Dermis blood vessel endothelial cell (primary cell): ENCODE measurements around the gene SFXN1. TPM values are rescaled to one million over a fixed set of nuclear protein-coding genes. Genes with fewer than 3 reads are reported as not detected.
"Not testable (repeated sequence)": the region's sequence is repeated elsewhere in the genome, so short reads cannot be mapped to it uniquely, and the experiment has no call there.

ENCODE experiments used
- DNase-seq: peaks from one replicate; pipeline ENCODE4 v3.0.0; 2010
- total RNA-seq: library from RNA; depleted of rRNA; stranded (reverse); fragments of >200 nt; gene quantifications from 2 replicates; pipeline ENCODE4 v1.2.3, GENCODE V29; 2014

SFXN1 gene, protein sequence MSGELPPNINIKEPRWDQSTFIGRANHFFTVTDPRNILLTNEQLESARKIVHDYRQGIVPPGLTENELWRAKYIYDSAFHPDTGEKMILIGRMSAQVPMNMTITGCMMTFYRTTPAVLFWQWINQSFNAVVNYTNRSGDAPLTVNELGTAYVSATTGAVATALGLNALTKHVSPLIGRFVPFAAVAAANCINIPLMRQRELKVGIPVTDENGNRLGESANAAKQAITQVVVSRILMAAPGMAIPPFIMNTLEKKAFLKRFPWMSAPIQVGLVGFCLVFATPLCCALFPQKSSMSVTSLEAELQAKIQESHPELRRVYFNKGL
- total RNA-seq = 109 and 176 TPM in 2 replicates

DNA sequence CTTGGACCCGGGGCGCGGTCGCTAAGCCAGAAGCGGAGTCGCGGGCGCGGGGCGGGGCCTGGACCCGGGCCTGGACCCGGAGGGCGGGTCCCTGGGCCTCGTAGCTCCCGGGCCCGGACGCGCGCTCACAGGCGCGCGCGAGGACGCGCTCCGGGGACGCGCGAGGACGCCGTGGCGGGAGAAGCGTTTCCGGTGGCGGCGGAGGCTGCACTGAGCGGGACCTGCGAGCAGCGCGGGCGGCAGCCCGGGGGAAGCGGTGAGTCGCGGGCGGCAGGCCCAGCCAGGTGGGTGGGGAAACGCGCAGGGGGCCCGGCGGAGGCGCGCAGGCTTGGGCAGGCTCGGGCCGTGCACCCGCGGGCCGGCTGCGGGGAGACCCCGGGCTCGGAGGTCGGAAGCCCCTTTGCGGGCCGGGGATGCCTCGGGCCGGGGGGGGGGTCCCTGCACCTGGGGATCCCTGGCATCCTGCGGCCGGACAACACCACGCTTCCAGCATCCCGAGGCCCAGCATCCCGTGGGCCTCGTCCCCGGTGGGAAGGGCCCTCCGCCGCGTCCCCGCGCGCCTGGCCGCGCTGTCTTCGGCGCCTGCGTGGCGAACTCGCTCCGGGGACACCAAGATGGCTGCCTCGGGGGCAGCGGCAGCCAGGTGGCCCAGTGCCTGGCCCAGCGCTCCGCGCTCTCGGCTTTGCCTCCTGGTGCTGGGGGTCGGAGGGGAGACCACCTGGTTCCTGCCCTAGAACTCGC, at the start of gene SFXN1:
TSS of gene SFXN1 (plus strand) at position 177 of the 741 bp plus-strand sequence. CDS start 13,544 bp downstream, outside the sequence.
- DNase-seq = peak; percentile 77

DNA sequence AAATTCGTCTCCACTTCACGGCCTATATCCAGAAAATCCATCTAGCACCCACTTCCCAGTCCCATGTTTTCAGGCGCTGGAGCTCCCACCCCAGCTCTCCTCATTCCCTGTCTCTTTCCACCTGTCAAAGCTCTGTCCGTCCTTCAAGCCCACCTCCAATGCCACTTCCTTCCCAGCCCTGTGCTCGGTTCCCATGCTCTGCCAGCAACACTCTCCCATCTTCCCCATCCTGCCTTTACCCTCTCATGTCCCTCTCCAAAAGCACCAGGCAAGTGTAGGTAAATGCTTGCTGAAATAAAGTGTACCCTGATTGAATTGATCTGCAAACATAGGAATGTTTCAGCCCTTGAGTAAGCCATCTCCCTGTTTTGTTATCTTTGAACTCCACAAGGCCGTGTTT, 43.6 kb upstream of the SFXN1 start:
- no peak for DNase-seq

DNA sequence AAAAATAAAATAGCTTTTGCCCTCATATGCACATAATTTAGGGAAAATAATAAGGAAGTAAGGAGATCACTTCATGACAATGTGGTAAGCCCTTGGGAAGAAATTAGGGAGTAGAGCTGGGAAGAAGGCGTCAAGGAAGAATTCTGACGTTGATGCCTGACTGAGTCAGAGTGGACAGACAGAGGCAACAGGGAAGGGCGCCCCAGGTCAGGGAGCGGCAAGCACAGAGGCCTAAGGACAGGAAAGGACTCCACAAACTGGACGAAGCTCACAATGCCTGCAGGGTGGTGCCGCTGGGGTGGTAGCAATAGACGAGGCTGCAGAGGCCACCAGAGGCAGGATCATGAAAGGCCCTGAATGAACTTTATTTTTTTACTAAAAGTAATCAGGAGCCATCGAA, 42.0 kb upstream of the SFXN1 start:
- DNase-seq = no peak

DNA sequence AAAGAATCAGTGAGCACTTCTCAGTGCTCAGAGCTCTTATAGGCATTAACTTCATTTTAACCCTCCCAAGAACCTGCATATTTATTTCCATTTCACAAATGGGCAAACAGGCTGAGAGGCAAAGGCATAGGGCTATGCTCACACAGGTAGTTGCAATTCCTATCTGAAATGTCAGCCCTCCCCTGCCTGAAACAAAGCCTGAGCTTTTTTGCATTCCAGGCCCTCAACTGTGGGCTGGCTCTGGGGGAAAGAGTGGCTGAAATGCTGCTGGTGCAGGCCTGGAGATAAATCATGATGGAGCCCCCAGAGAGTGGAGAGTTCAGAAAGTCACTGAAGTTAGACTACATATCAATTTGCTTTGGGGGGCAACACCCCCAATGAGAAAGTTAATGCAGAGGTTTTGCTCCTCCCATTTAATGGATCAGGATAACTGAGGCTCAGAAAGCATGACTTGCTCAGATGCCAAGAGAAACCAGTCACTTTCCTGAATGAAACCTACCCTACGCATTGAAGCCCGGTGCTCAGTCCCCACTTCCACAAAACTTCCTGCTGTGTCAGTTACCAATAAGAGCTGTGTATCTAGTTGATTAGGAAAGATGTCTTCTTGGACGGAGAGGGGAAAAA, 40.0 kb upstream of the SFXN1 start:
- DNase-seq = no peak

DNA sequence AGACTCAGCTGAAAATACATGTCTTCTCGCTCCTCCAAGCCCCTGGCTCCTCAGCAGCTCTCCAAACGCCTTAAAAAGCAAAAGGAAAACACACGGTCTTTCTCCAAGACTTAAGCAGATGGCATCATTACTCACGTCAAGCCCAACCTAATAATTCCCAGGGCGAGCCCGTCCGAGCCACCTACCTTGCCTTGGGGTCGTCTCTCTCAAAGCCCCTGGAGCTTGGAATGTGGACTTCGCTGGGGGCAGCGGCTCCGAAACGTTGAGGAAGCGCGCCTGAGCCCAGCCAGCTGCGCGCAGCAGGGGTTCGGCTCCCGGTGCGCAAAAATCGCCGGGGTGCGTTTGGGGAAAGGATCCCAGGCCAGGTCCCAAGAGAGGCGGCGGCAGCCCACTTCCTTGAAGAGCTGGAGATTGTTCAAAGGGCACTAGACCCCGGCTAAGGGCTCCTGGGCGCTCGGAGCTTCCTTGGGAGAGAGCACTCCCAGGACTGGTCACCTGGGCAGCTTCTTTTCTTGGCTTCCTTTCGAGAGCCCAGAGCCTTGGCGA, 34.8 kb upstream of the SFXN1 start:
- no peak for DNase-seq

DNA sequence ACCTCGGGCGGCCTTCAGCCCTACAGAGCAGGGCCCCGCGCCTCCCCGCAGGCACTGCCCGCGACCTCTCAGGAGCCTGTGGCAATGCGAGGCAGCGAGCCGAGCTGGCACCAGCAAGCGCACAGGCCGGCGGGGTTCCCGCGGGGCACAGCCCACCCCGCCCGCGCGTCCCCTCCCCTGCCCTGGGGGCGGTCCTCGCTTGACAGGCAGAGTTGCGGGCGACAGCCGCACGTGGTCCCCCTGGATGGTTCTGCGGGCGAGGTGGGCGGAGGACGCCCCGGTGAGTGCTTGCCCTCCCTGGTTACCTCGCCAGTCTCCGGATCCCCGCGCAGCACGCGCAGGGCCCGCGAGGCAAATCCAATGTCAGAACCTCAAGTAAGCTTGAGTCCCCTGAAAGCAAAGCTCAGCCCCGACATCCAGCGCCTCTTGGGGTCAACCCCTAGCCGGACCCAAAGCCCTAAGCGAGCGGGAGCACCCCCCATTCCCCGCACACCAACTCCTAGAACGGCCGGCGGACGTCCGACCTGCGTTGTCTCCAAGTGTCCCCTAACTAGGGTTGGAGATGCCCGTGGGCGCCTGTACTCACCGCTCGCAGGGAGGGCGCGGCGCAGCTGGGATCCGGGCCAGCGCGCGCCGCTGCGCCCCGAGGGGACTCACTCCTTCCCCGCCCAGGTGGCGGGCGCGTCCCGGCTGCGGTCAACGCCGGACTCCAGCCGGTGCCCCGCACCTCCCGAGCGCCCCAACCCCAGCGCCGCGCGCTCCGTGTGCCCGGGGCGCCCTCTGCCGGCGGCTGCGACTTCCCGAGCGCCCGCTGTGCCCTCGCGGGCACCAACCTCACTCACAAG, 34.1 kb upstream of the SFXN1 start, which contains the start of gene DRD1:
TSS of gene DRD1 (minus strand) at position 123 of the 845 bp plus-strand sequence. CDS start 1,083 bp downstream, outside the sequence.
- DNase-seq = peak; percentile 47

DNA sequence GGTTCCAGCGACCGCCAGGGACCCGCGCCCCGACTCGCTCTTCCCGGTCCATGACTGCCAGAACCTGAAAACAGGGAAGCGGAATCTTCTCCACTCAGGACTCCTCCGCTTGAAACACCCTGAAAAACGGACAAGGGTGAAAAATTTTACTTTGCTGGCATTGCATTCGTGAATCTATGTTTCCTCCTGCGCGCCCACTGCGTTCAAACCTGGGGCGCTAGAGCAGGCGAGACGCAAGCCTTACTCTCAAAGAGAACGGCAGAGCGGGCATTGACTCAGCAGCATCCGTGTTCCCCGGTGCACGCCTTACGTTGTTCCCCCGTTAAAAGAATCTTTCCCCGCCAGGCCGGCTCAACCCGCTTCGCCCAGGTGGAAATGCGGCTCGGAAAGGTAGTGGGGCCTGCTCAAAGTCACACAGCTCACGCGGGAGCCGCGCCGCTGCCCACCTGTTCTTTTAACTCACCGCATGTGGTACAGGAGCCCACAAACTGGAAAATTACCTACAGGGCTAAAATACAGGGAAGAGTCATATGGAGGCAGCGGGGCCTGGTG, 33.4 kb upstream of the SFXN1 start:
- DNase-seq = no peak

DNA sequence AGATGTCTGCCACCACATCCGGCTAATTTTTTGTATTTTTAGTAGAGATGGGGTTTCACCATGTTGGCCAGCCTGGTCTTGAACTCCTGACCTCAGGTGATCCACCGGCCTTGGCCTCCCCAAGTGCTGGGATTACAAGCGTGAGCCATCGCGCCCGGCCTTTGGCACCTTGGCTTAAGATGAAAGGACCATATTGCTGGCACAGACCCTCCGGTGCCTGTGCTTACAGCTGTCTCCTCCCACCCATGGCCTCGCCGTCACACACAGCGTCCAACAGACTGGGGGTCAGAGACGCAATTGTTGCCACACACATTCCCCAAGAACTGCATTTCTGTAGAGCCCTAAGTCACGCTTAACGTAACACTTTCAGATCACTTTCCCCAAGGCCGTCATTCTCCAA, 32.0 kb upstream of the SFXN1 start:
- not testable (repeated sequence) for DNase-seq

DNA sequence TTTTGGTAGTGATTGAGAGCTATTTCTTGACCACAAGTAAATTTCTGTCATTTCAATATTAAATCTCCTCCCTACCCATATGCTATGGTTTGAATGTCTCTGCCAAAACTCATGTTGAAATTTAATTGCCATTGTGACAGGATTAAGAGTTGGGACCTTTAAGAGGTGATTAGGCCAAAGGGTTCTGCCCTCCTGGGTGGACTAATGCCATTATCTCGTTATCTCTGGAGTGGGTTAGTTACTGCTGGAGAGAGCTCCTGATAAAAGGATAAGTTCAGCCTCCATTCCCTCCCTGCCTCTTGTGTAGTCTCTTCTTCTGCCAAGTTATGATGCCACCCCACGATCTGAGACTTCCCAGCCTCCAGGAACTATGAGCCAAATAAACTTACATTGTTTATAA, 30.8 kb upstream of the SFXN1 start:
- DNase-seq = no peak

DNA sequence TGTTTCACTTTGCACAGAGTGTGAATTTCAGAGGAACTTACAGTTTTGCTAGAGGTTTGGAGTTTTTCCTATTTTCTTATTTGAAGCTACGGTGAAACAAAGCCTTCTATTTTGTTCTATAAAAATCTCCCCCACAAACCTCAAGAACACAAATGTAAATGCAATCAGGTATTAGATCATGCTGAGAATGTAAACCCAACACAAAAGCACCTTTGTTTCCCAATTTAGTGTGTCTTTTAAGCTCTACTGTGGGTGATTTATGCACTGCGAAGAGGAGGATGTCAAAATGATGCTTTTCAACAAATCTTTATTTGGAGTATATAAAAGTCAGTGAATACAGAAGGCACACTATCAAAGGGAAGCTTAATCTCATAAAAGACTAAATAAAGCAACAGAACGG, 30.1 kb upstream of the SFXN1 start:
- DNase-seq = no peak

DNA sequence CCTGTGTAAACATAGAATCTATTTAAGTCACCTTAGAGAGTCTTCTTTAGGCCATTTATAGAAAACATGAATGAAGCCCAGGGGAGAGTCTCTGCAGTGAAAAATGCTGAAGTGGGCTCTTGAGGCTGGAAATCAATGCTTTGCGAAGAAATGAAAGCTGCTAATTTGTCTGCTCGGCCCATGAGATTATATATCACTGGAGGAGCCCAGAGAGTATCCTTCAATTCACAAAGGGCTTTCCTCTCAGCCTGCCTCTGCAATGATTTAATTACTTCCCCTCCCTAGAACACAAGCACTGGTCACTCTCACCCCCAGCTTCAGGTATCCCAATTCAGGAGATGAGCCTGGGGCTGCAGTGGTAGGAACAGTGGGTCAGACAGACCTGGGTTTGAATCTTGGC, 26.2 kb upstream of the SFXN1 start:
- no peak for DNase-seq

DNA sequence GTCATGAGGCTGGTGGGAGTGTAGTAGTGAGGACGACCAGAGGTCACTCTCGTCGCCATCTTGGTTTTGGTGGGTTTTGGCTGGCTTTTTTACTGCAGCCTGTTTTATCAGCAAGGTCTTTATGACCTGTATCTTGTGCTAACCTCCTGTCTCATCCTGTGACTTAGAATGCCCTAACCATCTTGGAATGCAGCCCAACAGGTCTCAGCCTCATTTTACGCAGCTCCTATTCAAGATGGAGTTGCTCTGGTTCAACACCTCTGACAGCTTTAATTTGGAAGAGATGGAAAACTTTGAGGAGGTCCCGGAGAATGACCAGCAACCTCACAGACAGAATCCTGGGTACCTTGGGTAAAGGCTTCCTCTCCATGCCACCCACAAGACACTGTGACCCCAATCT, 24.0 kb upstream of the SFXN1 start:
- not testable (repeated sequence) for DNase-seq

DNA sequence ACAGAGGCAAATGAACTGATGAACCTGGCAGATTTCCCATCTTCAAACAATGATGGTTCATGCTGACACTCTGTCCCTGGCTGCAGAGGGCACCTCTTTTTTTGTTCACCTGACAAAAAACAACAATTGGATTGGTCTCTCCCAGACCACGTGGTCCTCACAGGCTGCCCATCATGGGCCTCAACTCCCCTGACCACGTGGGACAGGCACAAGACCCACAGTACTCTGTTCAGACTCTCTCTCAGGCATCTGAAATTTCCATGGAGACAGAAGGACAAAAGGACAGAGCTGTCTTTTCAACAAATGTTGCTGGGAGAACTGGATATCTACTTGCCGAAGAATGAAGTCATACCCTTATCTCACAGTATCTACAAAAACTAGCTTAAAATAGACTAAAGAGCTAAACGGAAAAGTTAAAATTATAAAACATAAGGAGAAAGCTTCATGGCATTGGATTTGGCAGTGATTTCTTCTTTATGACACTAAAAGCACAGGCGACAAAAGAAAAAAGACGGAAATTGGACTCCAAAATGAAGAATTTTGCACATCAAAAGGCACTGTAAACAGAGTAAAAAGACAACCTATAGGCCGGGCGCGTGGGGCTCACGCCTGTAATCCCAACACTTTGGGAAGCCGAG, 22.1 kb upstream of the SFXN1 start:
- DNase-seq = no peak

DNA sequence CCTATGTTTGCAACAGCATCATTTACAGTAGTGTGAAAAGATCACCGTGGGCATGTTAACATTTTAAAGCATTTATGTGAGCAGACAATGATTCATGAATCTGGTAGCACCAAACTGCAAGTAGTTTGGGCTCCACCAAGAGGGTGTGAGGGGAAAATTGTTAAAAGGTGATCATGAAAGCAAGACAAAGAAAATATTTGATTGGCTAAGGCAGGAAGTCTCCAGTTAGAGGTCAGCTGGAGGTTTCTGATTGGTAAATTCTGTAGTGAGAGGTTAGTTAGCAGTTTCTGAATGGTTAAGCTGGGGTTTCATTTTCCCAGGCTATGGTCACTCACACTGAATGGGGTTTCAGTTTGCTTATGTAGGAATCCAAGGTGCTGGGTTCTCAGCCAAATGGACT, 20.9 kb upstream of the SFXN1 start:
- DNase-seq = no peak

DNA sequence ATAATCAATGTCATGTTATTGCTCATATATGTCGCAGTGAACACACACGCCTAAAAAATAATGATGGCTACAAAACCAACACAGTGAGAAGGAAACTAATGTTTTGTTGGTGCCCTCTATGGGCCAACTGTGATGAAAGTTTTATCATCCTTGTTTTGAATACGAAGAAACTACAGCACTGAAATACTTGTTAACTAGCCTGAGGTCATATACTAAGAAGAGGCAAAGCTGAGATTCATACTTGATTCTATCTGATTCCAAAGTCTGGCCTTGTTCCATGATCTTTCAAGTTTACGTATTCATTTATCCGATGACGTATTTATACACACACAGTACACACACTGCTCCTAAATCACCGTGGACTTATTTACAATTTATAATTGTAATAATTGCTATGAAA, 18.2 kb upstream of the SFXN1 start:
- peak; percentile 20 for DNase-seq

DNA sequence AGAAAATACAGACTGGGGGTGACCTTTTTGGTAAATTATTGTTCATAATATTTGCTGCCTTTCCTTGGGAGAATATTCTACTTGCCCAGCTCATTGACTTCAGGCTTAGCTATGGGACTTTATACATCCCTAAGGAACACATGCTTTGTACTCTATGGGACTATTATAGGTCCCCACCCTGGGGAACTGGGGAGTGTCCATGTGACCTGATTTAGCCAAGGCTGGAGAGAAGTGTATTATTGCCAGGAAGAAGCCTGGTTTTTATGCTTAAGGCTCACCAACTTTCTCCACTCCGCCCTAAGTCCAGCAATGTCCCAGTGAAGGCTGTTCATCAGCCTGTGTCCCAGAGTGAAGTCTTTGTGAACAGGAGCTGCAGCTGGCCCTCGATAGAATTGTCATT, 17.8 kb upstream of the SFXN1 start:
- no peak for DNase-seq

DNA sequence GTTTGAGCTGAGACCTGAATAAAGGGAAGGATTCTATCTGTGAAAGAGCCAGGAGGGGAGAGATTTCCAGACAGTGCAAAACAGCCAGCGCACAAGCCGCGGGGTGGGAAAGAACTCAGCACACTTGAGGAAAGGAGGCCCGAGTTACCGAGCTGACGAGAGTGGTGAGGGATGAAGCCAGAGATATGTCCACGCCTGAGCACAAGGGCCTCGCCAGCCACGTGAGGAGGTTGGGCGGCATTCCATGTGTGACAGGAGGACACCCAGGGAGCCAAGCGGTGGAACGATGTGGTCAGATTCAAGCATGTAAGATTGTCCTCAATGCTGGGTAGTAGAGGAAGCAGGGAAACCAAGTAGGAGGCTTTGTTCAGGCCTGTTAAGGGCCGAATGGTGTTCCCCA, 17.0 kb upstream of the SFXN1 start:
- DNase-seq = no peak

DNA sequence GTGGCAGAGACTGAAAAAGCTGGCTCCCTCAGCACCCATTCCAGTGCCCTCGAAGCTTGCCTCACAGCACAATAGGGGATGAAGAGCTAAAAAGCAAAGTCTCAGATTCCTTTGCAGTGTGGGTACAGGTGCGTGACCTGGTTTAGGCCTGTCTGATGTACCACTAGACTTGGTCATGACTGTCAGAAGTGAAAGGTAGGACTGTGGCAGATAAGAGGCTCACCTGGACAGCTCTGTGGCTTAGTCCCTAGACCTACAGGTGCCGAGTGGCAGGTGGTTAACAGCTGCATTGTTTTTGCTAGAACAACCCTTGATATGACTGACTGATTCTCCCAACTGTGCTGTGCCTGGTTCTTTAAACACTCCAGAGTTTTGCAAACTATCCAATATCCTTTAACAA, 14.7 kb upstream of the SFXN1 start:
- no peak for DNase-seq

DNA sequence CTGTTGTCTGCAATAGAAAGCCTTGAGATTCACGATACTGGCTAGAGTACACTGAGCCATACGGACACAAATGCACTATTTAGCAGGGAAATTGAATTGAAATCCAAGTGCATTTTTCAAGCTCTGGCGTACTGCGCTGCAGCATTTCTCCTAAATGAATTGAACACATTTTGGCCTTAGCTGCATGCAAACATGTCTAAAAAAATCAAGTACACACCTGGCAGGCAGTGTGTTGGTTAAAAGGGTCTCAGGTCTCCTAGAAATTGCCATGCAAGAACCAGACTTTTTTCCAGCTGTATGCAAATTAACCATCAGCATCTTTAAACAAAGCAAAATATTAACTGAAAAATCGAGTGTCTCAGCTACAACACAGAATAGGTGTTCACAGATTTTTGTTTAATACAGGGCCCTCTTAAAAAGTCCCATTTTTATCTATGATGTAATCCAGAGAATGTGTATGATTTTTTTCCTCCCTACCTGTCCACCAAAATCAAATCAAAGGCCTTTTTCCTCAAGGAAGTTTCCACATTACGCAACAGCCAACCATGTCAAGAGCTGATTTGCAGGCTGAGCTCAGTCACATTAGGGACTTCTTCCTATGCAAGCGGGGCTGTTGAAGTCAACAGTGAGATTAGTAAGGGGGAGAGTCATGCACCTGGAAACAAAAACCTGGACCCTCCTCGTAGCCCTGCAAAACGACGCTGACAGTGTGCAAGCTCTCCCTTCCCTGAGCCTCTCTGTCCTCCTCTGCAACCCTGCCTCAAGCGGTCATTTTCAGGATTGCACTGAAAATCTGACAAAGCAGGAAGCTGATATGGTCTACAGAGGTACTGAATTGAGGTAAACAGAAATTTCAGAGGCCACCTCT, 14.1 kb upstream of the SFXN1 start:
- DNase-seq = peak; percentile 61

DNA sequence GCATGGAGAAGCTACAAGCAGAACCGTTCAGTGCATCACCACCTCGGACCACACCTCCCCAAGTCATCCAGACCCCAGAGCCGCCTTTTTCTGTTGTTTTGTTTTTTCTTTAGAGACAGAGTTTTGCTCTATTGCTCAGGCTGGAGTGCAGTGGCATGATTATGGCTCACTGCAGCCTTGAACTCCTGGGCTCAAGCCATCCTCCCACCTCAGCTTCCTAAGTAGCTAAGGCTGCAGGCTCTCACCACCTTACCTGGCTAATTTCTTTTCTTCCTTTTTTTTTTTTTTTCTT, 13.5 kb upstream of the SFXN1 start:
- no peak for DNase-seq

DNA sequence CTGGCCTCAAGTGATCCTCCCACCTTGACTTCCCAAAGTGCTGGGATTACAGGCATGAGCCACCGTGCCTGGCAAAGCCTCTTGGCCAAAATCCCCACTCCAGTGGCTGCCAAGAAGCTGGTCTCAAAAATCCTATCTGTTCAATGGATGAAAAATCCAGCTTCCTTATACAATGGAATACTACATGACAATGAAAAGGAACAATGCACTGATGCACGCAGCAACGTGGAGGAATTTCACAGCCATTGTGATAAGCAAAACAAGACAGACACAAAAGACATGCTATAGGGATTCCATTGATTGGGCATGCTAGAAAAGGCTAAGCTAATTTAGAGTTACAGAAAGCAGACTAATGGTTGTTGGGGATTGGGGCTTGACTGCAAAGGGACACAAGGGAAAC, 13.1 kb upstream of the SFXN1 start:
- no peak for DNase-seq
